ENCODE measurements around the gene DNAJB2.

Gene DNAJB2

GRCh38 chr2:219261024-219261855 is 17.9 kb upstream of the DNAJB2 start:
- DNase-seq (ENCODE audit: low read depth) = no peak
- TF ChIP-seq CTCF (IDR thresholded peaks at IDR 0.05; ENCODE audit: low read length, missing control alignments) = no peak
- no peak overlapping the region for H3K4me3 ChIP-seq (replicated peaks; ENCODE audit: low read depth, low read length)

- no peak for TF ChIP-seq CTCF (IDR thresholded peaks at IDR 0.05; ENCODE audit: low read length, missing control alignments)
- DNase-seq (ENCODE audit: low read depth) = no peak
- no peak overlapping the region for H3K4me3 ChIP-seq (replicated peaks; ENCODE audit: low read depth, low read length)
These were observed 12.9 kb upstream of the DNAJB2 start for GRCh38 chr2:219266232-219266631.

GRCh38 chr2:219266886-219267285 is 12.3 kb upstream of the DNAJB2 start:
- TF ChIP-seq CTCF (IDR thresholded peaks at IDR 0.05; ENCODE audit: low read length, missing control alignments) = no peak
- DNase-seq (ENCODE audit: low read depth) = no peak
- no peak overlapping the region for H3K4me3 ChIP-seq (replicated peaks; ENCODE audit: low read depth, low read length)

GRCh38 chr2:219268294-219268693 is 10.9 kb upstream of the DNAJB2 start:
- DNase-seq (ENCODE audit: low read depth) = no peak
- no peak for TF ChIP-seq CTCF (IDR thresholded peaks at IDR 0.05; ENCODE audit: low read length, missing control alignments)
- no peak overlapping the region for H3K4me3 ChIP-seq (replicated peaks; ENCODE audit: low read depth, low read length)

GRCh38 chr2:219269362-219270054 is 9.7 kb upstream of the DNAJB2 start:
- TF ChIP-seq CTCF (IDR thresholded peaks at IDR 0.05; ENCODE audit: low read length, missing control alignments) = no peak
- H3K4me3 ChIP-seq (replicated peaks; ENCODE audit: low read depth, low read length) = no peak overlapping the region
- no peak for DNase-seq (ENCODE audit: low read depth)

GRCh38 chr2:219270055-219270372 is 9.2 kb upstream of the DNAJB2 start:
- no peak for DNase-seq (ENCODE audit: low read depth)
- H3K4me3 ChIP-seq (replicated peaks; ENCODE audit: low read depth, low read length) = no peak overlapping the region
- no peak for TF ChIP-seq CTCF (IDR thresholded peaks at IDR 0.05; ENCODE audit: low read length, missing control alignments)
